NCI-H2029 treated with DMSO at 0.1 percent for 48 hours (cell line): Measurements from ENCODE around the gene NUAK1.

ENCODE experiments used
- DNase-seq: peaks from one replicate; lab custom pipeline; 2025; lab: John Stamatoyannopoulos, UW

The NUAK1 gene

GRCh38 chr12:106109168-106109910, 29.4 kb downstream of the NUAK1 start:
- no peak for DNase-seq

DNA sequence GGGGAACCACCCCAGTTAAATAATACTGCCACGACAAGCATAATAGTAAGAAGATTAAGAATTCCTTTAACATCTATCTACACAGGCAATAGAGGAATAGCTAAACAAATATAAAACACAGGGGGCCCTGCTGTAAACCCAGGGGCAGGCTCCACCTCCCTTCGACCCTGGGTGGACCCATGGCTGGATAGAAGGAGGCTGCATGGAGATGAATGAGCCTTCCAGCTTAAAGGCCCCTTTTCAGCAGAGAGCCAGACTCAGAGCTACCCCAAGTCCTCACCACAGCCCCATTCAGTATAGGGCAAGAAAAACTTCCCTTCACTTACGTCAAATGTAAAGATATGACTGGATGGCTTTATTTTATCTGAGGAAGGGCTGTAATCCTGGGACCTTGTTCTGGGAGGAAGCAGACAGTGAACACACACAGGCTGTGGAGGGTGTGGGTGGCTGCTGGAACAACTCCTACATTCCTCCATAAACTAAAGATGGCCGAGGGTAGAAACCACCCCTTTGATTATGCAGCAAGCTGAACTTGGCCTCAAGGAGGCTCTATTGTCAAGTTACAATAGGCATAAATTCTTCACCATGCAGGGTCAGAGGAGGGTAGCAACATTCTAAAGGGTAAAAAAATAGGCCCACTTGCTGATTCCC, 30.4 kb downstream of the NUAK1 start:
- no peak for DNase-seq

DNA sequence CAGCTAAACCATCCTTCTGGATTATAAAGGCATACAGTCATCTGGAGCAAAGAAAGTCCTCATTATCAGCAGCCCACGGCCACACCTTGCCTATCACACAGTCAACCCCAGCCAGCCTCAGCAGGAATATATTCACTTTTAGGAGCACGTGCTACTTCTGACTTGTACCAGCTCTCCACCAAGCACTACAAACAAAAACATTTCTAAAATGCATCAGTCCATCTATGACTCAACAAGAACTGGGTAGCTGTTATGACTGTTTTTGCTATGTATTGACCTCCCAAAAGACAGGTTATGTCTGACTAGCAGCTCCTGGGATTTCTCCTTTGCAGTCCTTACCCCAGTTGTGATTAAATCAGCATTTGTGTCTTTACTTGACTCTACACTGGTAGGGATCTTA, 31.2 kb downstream of the NUAK1 start:
- no peak for DNase-seq

DNA sequence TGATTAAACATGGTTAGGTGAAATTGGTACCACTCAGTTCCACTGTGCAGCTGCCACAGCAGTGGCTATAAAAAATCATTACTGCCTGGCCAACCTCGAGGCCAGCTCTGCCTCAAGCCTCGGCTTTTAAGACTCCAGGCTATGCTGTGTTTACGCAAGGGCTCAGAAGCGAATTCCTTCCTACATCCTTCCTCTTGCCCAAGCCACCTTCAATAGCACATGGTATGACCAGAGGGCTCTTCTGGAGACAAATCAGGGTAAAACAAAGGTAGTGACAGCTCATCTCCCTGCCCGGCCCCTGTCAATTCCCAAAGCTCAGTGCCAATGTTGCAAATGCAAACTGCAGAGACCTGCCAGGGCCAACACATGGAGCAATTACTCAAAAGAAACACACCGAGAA, 31.9 kb downstream of the NUAK1 start:
- DNase-seq, result no peak

GRCh38 chr12:106106061-106106566, 32.6 kb downstream of the NUAK1 start:
- peak; percentile 36 for DNase-seq

DNA sequence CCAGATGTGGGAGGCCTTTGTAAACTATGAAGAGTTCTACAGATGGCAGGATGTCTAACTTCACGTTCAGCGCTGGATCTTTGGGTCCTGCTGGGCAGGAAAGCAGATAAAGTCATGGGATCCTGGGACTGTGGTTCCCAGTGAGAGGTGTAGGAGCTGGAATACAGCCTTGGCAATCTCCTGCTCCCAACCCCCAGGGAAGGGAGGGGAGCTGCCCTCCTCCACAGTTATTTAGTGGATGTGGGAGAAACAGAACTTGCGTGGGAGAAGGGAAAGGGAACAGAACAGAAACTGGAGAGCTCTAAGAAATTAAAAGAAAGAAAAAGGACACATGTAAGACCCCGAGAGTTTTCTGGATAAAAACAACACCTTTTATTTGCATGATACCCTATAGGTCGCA, 37.0 kb downstream of the NUAK1 start:
- no peak for DNase-seq

GRCh38 chr12:106098691-106099200, 40.0 kb downstream of the NUAK1 start:
- DNase-seq, result no peak

- DNase-seq, result no peak
Measured at GRCh38 chr12:106097011-106097410, 41.7 kb downstream of the NUAK1 start.

- peak; percentile 28 for DNase-seq
Measured at GRCh38 chr12:106096376-106096775, 42.4 kb downstream of the NUAK1 start.

DNA sequence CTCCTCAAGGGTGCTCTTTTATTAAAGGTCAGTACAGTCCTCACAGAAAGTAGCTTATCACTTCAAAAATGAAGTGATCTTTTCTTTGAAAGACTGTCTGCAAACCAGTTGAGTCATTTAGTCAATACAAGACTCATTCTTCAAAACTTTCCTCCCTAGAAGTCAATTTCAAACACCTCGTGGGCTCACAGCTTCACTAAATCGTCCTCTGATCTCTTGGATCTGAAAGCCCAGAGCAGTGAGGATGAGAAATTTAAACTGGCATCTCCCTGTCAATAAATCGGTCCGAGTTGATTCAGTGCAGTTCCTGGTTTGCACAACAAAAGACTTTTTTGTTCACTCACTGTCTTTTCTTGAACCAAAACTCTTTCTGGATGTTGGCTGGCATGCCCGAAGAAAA, 44.5 kb downstream of the NUAK1 start:
- DNase-seq, result no peak

DNA sequence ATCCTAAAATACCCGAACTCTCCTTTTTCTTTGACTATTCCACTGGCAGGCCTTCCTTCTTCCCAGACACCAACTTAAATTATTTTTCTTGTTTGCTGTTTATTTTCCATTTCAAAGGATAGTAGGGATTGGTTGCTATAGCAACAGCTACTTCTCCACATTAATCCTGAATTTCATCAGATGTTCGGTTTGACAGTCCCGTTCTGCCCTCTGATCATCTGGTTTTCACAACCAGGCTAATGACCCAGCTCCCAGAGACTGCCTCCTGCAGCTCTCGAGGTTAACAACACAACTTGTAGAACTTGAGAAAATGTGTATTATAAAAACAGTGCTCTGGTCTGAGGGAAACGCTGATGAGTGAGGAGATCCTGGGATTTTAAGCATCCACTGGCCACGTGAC, 45.5 kb downstream of the NUAK1 start:
- no peak for DNase-seq

DNA sequence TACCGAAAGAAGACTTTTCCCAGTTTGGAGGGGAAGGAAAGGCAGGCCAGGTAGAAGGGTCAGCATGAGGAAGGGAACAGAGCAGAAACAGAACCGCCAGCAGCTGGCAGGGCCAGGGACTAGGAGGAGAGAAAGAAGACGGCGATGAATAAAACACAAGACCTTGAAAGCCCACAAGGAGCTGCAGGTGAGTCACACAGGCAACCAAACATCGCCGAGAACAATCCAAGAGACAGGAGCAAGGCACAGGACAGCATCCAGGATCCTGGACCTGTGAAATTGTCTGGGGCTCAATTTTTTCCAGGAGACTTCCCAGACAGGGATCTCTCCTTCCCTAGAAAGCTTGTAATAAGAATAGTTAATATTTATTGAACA, 47.3 kb downstream of the NUAK1 start:
- no peak for DNase-seq

DNA sequence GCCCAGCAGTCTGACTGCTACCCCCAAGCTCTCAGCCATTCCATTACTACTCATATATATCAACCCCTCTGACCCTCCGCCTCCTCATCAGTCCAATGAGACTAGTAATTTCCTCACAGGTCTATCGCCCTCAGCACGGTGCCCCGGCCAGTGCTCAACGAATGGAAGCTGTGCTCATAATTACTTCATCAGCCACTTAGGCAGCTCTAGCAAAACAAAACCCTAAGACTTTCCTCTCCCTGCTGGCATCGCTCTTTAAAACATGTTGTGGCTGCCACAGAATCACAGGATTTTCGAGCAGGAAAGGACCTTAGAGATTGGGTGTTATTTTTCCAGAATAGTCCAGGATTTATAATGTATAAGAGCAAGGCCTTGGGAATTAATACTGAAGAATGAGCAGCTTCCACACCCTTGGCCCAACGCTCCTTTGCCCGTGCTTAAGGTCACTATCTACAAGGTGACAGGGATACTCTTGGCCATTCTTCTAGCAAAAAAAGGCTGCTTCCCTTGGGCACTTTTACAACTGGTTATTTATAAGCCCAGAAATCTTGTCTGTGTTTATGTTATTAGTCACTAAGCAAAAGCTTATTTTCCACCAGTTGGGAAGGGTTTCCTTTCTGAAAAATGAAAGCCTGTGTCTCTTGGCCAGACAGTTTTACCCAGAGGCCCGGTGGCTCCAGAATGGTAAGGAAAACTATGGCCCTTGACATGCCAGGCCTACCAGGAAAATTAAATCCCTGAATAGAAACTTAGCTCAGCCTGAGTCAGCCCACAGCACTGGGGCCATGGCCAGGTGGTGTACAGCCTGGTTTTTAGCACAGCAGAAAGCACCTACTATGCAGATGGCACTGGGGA, 47.9 kb downstream of the NUAK1 start:
- no peak for DNase-seq

DNA sequence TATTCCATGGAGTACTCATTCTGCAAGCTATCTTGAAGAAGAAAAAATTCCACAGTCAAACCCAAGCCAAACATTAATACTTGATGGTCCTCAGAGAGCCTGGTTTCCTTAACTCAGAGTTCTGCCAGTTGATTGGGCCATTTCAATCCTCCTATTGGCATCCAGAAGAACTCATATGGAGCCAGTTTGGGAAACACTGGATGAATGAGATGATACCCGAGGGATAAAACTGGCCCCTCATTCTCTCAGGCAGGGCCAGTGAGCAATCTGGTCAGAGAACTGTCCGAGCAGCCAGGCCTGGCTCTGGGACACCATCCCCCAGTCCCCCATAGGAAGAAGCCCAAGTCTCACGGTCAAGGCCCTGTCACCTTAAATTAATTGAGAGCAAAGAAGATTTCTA, 48.8 kb downstream of the NUAK1 start:
- DNase-seq, result no peak

DNA sequence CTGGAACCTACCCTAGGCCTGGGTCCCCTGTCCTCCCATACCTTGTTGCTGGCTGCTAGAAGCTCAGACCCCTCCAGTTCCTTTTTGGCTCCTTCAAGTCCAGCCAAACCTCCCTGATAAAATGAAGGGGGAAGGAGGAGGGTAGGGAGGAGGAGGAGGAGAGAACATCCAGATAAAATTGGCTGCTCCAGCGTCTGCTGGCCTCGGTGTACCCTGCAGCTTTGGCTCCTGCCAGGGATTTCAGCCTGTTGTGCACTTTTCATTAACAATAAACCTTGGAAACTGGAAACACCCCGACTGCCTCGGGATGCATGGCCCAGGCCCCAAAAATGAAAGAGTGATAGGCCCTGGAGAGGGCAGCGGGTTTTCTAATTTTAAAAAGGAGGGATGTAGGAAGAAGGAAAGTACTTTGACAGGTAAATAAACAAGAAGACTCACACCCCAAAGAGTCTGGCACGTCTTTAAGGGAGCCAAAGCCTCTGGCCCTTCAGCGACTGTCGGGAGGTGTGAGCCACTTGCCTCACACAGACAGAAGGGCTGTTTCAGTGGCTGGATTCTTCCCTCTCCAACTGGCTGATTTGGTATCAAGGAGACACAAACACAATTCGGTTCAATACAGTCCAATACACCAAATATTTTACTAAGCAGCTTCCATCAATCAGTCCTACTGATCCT, 49.8 kb downstream of the NUAK1 start:
- DNase-seq, result no peak

DNA sequence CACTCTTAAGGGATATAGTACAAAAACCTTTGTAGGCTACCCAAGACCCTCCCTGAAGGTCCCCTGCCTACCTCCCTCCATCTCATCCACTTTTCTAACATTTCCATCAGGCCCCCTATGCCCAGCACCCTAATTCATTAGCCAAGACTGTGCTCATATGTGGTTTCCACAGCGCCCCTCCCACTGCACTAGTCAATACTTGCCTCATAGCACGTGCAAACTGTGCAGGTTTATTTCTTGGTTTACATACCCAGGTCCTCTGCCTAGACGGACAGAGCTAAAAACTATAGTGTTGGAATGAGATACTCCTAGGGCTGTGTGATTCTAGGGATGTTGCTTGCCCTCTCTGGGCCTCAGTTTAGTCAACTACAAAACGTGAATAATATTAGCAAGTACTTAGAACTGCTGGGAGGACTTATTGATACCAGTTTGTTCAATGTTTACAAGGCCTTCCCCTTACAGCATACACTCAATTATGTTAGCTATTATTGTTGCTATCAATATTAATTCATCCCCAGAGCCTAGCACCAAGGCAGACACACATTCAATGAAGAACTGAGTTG, 50.4 kb downstream of the NUAK1 start:
- no peak for DNase-seq

DNA sequence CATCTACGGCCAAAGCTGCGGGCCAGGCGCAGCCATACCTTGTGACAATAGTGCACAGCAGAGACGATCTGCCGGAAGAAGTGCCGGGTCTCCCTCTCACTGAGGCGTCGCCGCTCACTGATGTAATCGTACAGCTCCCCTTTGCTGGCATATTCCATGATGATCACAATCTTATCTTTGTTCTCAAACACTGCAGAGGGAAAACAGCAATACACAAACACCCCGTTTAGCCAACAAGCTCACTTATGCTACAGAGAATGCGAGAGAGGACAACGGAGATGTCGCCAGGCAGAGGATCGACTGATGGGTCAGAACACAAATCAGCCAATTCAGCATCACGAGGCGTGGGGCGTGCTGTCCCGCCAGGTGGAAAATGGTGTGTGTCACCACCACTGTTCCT, 52.1 kb downstream of the NUAK1 start:
- no peak for DNase-seq

GRCh38 chr12:106085213-106085612, 53.5 kb downstream of the NUAK1 start:
- DNase-seq, result no peak

GRCh38 chr12:106084759-106085158, 54.0 kb downstream of the NUAK1 start:
- DNase-seq, result no peak

DNA sequence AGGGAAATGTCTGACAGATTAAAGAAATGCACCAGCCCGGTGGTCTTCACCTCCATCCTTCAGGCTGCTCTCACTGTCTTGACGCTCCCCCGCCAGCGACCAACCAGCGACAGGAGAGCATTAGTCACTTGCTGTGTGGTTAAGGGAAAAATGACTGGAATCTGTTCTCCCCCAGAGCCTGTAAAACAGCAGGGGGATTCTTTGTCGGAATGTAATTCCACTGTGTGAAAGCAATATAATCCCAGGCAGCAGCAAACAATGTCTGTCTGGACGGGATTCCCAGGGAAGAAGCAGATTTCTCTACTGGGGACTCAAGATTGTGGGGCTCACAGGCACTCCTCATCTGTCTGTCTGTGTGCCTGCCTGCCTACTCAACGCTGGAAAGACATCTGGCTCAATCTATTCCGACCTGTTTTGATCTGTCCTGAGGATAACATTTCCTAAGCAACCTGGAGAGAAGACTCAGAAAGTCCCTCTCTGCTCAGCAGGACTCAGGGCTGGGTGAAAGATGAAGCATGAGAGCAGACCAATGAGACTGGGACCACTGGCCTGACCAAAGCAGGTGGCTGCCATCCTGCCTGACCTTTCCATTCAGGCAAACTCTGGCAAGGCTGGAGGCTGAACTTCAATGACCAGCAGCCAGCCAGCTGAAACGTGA, 54.6 kb downstream of the NUAK1 start:
- no peak for DNase-seq
